Liver (tissue), 9 donors: ENCODE measurements around the gene ACP7. TPM values are rescaled to one million over a fixed set of nuclear protein-coding genes. Genes with fewer than 3 reads are reported as not detected.

Experiments used
- DNase-seq: peaks from one replicate; pipeline ENCODE4 v3.0.0-alpha.2; 2017; ENCODE audit warnings: low spot score
- H3K27ac ChIP-seq, 2 donors: one replicate each; pipeline ENCODE4 v1.7.0; 2013; ENCODE audit warnings: inconsistent platforms in 2 of 2, low read length in 2 of 2, control low read depth in 1 of 2, low read depth in 1 of 2, mild to moderate bottlenecking in 1 of 2
- H3K27me3 ChIP-seq, 4 donors: one replicate each; pipeline versions ENCODE4 v1.6.1 to v1.7.0; 2013; ENCODE audit warnings: low read length in 3 of 4, inconsistent platforms in 1 of 4, mild to moderate bottlenecking in 1 of 4, moderate library complexity in 1 of 4; ENCODE audit not compliant: control insufficient read depth in 4 of 4, insufficient read depth in 4 of 4
- H3K36me3 ChIP-seq, 4 donors: one replicate each; pipeline versions ENCODE4 v1.6.1 to v1.7.0; 2013; ENCODE audit warnings: low read length in 3 of 4, mild to moderate bottlenecking in 3 of 4, low read depth in 1 of 4, moderate library complexity in 1 of 4; ENCODE audit not compliant: control insufficient read depth in 4 of 4, insufficient read depth in 3 of 4
- H3K4me1 ChIP-seq, 4 donors: one replicate each; pipeline versions ENCODE4 v1.6.1 to v1.7.0; 2013; ENCODE audit warnings: low read length in 3 of 4, mild to moderate bottlenecking in 3 of 4, moderate library complexity in 1 of 4; ENCODE audit not compliant: control insufficient read depth in 4 of 4, insufficient read depth in 4 of 4
- H3K4me3 ChIP-seq, 3 donors: one replicate each; pipeline versions ENCODE4 v1.6.1 to v1.7.0; 2013; ENCODE audit warnings: low read length in 3 of 3, control low read depth in 1 of 3, low read depth in 1 of 3, mild to moderate bottlenecking in 1 of 3
- H3K9ac ChIP-seq, 2 donors: one replicate each; pipeline ENCODE4 v1.7.0; 2013; ENCODE audit warnings: low read length in 2 of 2, mild to moderate bottlenecking in 2 of 2, moderate library complexity in 2 of 2, control low read depth in 1 of 2, low read depth in 1 of 2
- H3K9me3 ChIP-seq, 4 donors: one replicate each; pipeline versions ENCODE4 v1.6.1 to v1.7.0; 2013; ENCODE audit warnings: low read length in 3 of 4; ENCODE audit not compliant: control insufficient read depth in 4 of 4
- ATF3 ChIP-seq: IDR thresholded peaks from 2 replicates; pipeline ENCODE4 v1.6.1; 2016; ENCODE audit warnings: antibody characterized with exemption
- CTCF ChIP-seq: fragments of 150-350 bp; IDR thresholded peaks from 2 replicates; pipeline ENCODE4 v1.5.1; 2017; ENCODE audit warnings: improper control_type of control experiment, low read depth, low read length; ENCODE audit not compliant: missing input control
- FOXA1 ChIP-seq: IDR thresholded peaks from 2 replicates; pipeline ENCODE4 v1.6.1; 2016; ENCODE audit warnings: antibody characterized with exemption
- FOXA2 ChIP-seq: IDR thresholded peaks from 2 replicates; pipeline ENCODE4 v1.6.1; 2016; ENCODE audit warnings: antibody characterized with exemption
- GABPA ChIP-seq, 2 donors: IDR thresholded peaks in 1 of 2; conservative IDR thresholded peaks in 1 of 2; 2 replicates each; pipeline ENCODE4 v1.6.1; 2016; ENCODE audit warnings: antibody characterized with exemption in 2 of 2, mild to moderate bottlenecking in 1 of 2, moderate library complexity in 1 of 2
- HNF4A ChIP-seq, 2 donors: conservative IDR thresholded peaks; 2 replicates each; pipeline ENCODE4 v1.6.1; 2016; ENCODE audit warnings: antibody characterized with exemption in 2 of 2, mild to moderate bottlenecking in 2 of 2
- JUND ChIP-seq, 2 donors: IDR thresholded peaks; 2 replicates each; pipeline ENCODE4 v1.6.1; 2016; ENCODE audit warnings: antibody characterized with exemption in 2 of 2
- MAX ChIP-seq: IDR thresholded peaks from 2 replicates; pipeline ENCODE4 v1.6.1; 2016; ENCODE audit warnings: antibody characterized with exemption
- NR2F2 ChIP-seq: IDR thresholded peaks from 2 replicates; pipeline ENCODE4 v1.6.1; 2016; ENCODE audit warnings: antibody characterized with exemption
- RXRA ChIP-seq, 2 donors: IDR thresholded peaks; 2 replicates each; pipeline ENCODE4 v1.6.1; 2017 to 2018; ENCODE audit warnings: antibody characterized with exemption in 2 of 2, mild to moderate bottlenecking in 1 of 2
- SP1 ChIP-seq: IDR thresholded peaks from 2 replicates; pipeline ENCODE4 v1.6.1; 2018; ENCODE audit warnings: antibody characterized with exemption, mild to moderate bottlenecking
- TAF1 ChIP-seq: conservative IDR thresholded peaks from 2 replicates; pipeline ENCODE4 v1.6.1; 2016; ENCODE audit warnings: antibody characterized with exemption, mild to moderate bottlenecking
- YY1 ChIP-seq: IDR thresholded peaks from 2 replicates; pipeline ENCODE4 v1.6.1; 2016; ENCODE audit warnings: antibody characterized with exemption, mild to moderate bottlenecking
- ZBTB33 ChIP-seq: IDR thresholded peaks from 2 replicates; pipeline ENCODE4 v1.6.1; 2016; ENCODE audit warnings: antibody characterized with exemption
- WGBS: extraction: QIAGEN DNeasy Blood & Tissue Kit; methylation state at CpG from one replicate; pipeline ENCODE4 v1.1.7; 2013; 5-methylcytosine and 5-hydroxymethylcytosine counted together
- polyA plus RNA-seq, 2 donors: library from polyadenylated mRNA; stranded (reverse) in 1 of 2; unstranded in 1 of 2; fragments of 200-250 nt in 1 of 2; fragments of >200 nt in 1 of 2; fragmentation: Nextera tagmentation in 1 of 2; extraction: Ambion mirVana in 1 of 2; gene quantifications; one replicate each; pipeline versions ENCODE4 v1.2.1 to v1.2.3, GENCODE V29; 2013 to 2015
- total RNA-seq, 2 donors: library from RNA; depleted of rRNA; stranded (reverse); fragments of >200 nt; gene quantifications; one replicate each; pipeline ENCODE4 v1.2.3, GENCODE V29; 2014
- donor health status: healthy.
- donor health status: healthy.
- donor health status: healthy.
- donor health status: healthy.
- donor health status: healthy.

The ACP7 gene
- total and polyA plus RNA-seq, 4 donors: 0.05 TPM; not detected in 3

- Histone ChIP-seq H3K27me3 (no peaks in the 10 kb centered on the region), H3K9ac (no peak overlapping the region), H3K36me3 (no peaks in the 10 kb centered on the region), H3K27ac (no peak overlapping the region), H3K4me1 (peaks cover 9 to 18% (median 16%) of the 10 kb centered on the region in 4 donors), H3K9me3 (no peaks in the 10 kb centered on the region), H3K4me3 (no peak overlapping the region)
- no peak for TF ChIP-seq CTCF
- 98% methylated on average over 10 of the region's 10 CpGs for WGBS
- no peak for DNase-seq
These were observed 64.9 kb downstream of the ACP7 start for GRCh38 chr19:39148939-39149529.

GRCh38 chr19:39150235-39150634 is 66.1 kb downstream of the ACP7 start:
- TF ChIP-seq TAF1 (no peak), JUND (IDR thresholded peaks at IDR 0.05) (no peak), RXRA (IDR thresholded peaks at IDR 0.05) (no peak), CTCF (no peak)
- no peaks in the 10 kb centered on the region for H3K27me3 ChIP-seq
- no peaks in the 10 kb centered on the region for H3K9me3 ChIP-seq
- WGBS: 97% methylated on average over 8 of the region's 8 CpGs
- no peak overlapping the region for H3K4me3 ChIP-seq
- no peak overlapping the region for H3K9ac ChIP-seq
- DNase-seq: no peak
- peaks cover 6 to 18% (median 11%) of the 10 kb centered on the region in 4 donors for H3K4me1 ChIP-seq
- H3K36me3 ChIP-seq: no peaks in the 10 kb centered on the region
- H3K27ac ChIP-seq: no peak overlapping the region

GRCh38 chr19:39150807-39151600 is 66.8 kb downstream of the ACP7 start:
- peak; percentile 59 for DNase-seq
- H3K36me3 ChIP-seq: no peaks in the 10 kb centered on the region
- H3K27ac ChIP-seq: no peak overlapping the region
- no peaks in the 10 kb centered on the region for H3K9me3 ChIP-seq
- WGBS: 94% methylated on average over 26 of the region's 26 CpGs
- H3K4me3 ChIP-seq: no peak overlapping the region
- H3K4me1 ChIP-seq: peaks cover 11 to 24% (median 17%) of the 10 kb centered on the region in 4 donors
- H3K27me3 ChIP-seq: no peaks in the 10 kb centered on the region
- no peak for TF ChIP-seq FOXA1
- no peak for TF ChIP-seq YY1
- TF ChIP-seq NR2F2: no peak
- no peak for TF ChIP-seq ATF3
- no peak for TF ChIP-seq GABPA (IDR thresholded peaks at IDR 0.05 in 1 of 2, conservative IDR thresholded peaks at IDR 0.05 in 1 of 2)
- no peak for TF ChIP-seq CTCF
- TF ChIP-seq SP1: no peak
- no peak for TF ChIP-seq HNF4A (conservative IDR thresholded peaks at IDR 0.05)
- no peak for TF ChIP-seq MAX
- TF ChIP-seq ZBTB33: no peak
- TF ChIP-seq FOXA2: no peak
- H3K9ac ChIP-seq: no peak overlapping the region
